HEK293T (cell line): Measurements from ENCODE around the gene REV1.

Source experiments
- BHLHE40 ChIP-seq: fragments of 450-650 bp; IDR thresholded peaks from 2 replicates; pipeline ENCODE4 v1.6.1; 2016; ENCODE audit warnings: mild to moderate bottlenecking, moderate library complexity, borderline replicate concordance
- CTBP1 ChIP-seq: fragments of 450-650 bp; IDR thresholded peaks from 2 replicates; pipeline ENCODE4 v1.6.1; 2016; ENCODE audit warnings: borderline replicate concordance
- ELF4 ChIP-seq: fragments of 450-650 bp; IDR thresholded peaks from 2 replicates; pipeline ENCODE4 v1.6.1; 2017; ENCODE audit warnings: antibody characterized with exemption
- HDGF ChIP-seq: fragments of 450-650 bp; IDR thresholded peaks from 2 replicates; pipeline ENCODE4 v1.6.1; 2017; ENCODE audit warnings: antibody characterized with exemption, borderline replicate concordance
- NFRKB ChIP-seq: fragments of 450-650 bp; IDR thresholded peaks from 2 replicates; pipeline ENCODE4 v1.6.1; 2016; ENCODE audit warnings: mild to moderate bottlenecking, moderate library complexity
- SP1 ChIP-seq: fragments of 450-650 bp; IDR thresholded peaks from 2 replicates; pipeline ENCODE4 v1.6.1; 2017
- SUZ12 ChIP-seq: fragments of 450-650 bp; IDR thresholded peaks from 2 replicates; pipeline ENCODE4 v1.6.1; 2016; ENCODE audit warnings: mild to moderate bottlenecking

GRCh38 chr2:99495115-99495860, 5.5 kb upstream of the REV1 start:
- TF ChIP-seq BHLHE40 (no peak), SUZ12 (no peak), SP1 (no peak), NFRKB (no peak), HDGF (no peak), CTBP1 (no peak), ELF4 (no peak)
